Measurements from ENCODE around the gene RPL32.
"Not testable (repeated sequence)": the region's sequence is repeated elsewhere in the genome, so short reads cannot be mapped to it uniquely, and the experiment has no call there.

RPL32 gene

GRCh38 chr3:12868039-12869034 lies 27.0 kb upstream of the RPL32 start:
- DNase-seq (ENCODE audit: low read depth): no peak

- DNase-seq (ENCODE audit: low read depth): no peak
These were observed 25.5 kb upstream of the RPL32 start for GRCh38 chr3:12866836-12867235.

- DNase-seq (ENCODE audit: low read depth): no peak
These were observed 23.9 kb upstream of the RPL32 start for GRCh38 chr3:12865271-12865670.

- no peak for DNase-seq (ENCODE audit: low read depth)
These were observed 21.0 kb upstream of the RPL32 start for GRCh38 chr3:12862387-12862786.

GRCh38 chr3:12861611-12862010 lies 20.2 kb upstream of the RPL32 start:
- no peak for DNase-seq (ENCODE audit: low read depth)

GRCh38 chr3:12859840-12860239 lies 18.5 kb upstream of the RPL32 start:
- no peak for DNase-seq (ENCODE audit: low read depth)

- DNase-seq (ENCODE audit: low read depth): no peak
These were observed 15.3 kb upstream of the RPL32 start for GRCh38 chr3:12856626-12857025.

- DNase-seq (ENCODE audit: low read depth): no peak
These were observed 13.2 kb upstream of the RPL32 start for GRCh38 chr3:12854565-12854964.

GRCh38 chr3:12853847-12854246 lies 12.5 kb upstream of the RPL32 start:
- not testable (repeated sequence) for DNase-seq (ENCODE audit: low read depth)

GRCh38 chr3:12852201-12852600 lies 10.8 kb upstream of the RPL32 start:
- DNase-seq (ENCODE audit: low read depth): no peak

- no peak for DNase-seq (ENCODE audit: low read depth)
These were observed 4.4 kb upstream of the RPL32 start for GRCh38 chr3:12845811-12846210.

GRCh38 chr3:12842469-12842868 lies 1.1 kb upstream of the RPL32 start:
- no peak for DNase-seq (ENCODE audit: low read depth)

- DNase-seq (ENCODE audit: low read depth): no peak
These were observed 584 bp upstream of the RPL32 start for GRCh38 chr3:12841970-12842328.

- DNase-seq (ENCODE audit: low read depth): peak; percentile 26
These were observed 695 bp downstream of the RPL32 start for GRCh38 chr3:12840591-12841148.

GRCh38 chr3:12840148-12840547 lies 1.2 kb downstream of the RPL32 start:
- not testable (repeated sequence) for DNase-seq (ENCODE audit: low read depth)

- DNase-seq (ENCODE audit: low read depth): no peak
These were observed 2.0 kb downstream of the RPL32 start for GRCh38 chr3:12839156-12839946.

- no peak for DNase-seq (ENCODE audit: low read depth)
These were observed 3.0 kb downstream of the RPL32 start for GRCh38 chr3:12838179-12838965.

- DNase-seq (ENCODE audit: low read depth): no peak
These were observed 3.9 kb downstream of the RPL32 start for GRCh38 chr3:12837295-12837986.

- no peak for DNase-seq (ENCODE audit: low read depth)
These were observed 6.2 kb downstream of the RPL32 start for GRCh38 chr3:12835052-12835665.

- no peak for DNase-seq (ENCODE audit: low read depth)
These were observed 7.9 kb downstream of the RPL32 start for GRCh38 chr3:12833222-12834161.

Measured in stimulated activated CD8-positive, alpha-beta memory T cell treated with anti-CD3 and anti-CD28 coated beads, Interleukin-15, amount 100 ng/mL, for 24 hours (primary cell).